Skeletal muscle tissue (tissue), 4 donors: ENCODE data around the gene HUNK. TPM values are rescaled to one million over a fixed set of nuclear protein-coding genes. Genes with fewer than 3 reads are reported as not detected.

Experiments
- H3K27ac ChIP-seq: one replicate; pipeline ENCODE4 v1.7.0; 2013; ENCODE audit warnings: mild to moderate bottlenecking, low read depth, low read length, inconsistent platforms
- H3K27me3 ChIP-seq, 3 donors: one replicate each; pipeline ENCODE4 v1.7.0; 2013; ENCODE audit warnings: low read length in 3 of 3; ENCODE audit not compliant: control insufficient read depth in 3 of 3, insufficient read depth in 3 of 3
- H3K36me3 ChIP-seq, 3 donors: one replicate each; pipeline ENCODE4 v1.7.0; 2013; ENCODE audit warnings: low read length in 3 of 3; ENCODE audit not compliant: control insufficient read depth in 3 of 3, insufficient read depth in 3 of 3
- H3K4me1 ChIP-seq, 3 donors: one replicate each; pipeline ENCODE4 v1.7.0; 2013; ENCODE audit warnings: low read length in 3 of 3, mild to moderate bottlenecking in 3 of 3; ENCODE audit not compliant: control insufficient read depth in 3 of 3, insufficient read depth in 3 of 3
- H3K4me3 ChIP-seq, 3 donors: one replicate each; pipeline ENCODE4 v1.7.0; 2013; ENCODE audit warnings: low read length in 3 of 3
- H3K9ac ChIP-seq, 3 donors: one replicate each; pipeline ENCODE4 v1.7.0; 2013; ENCODE audit warnings: low read length in 3 of 3, mild to moderate bottlenecking in 3 of 3, moderate library complexity in 2 of 3, low read depth in 1 of 3
- H3K9me3 ChIP-seq, 3 donors: one replicate each; pipeline ENCODE4 v1.7.0; 2013; ENCODE audit warnings: low read length in 3 of 3; ENCODE audit not compliant: control insufficient read depth in 3 of 3
- total RNA-seq: library from RNA; depleted of rRNA; stranded (reverse); fragments of >200 nt; gene quantifications from one replicate; pipeline ENCODE4 v1.2.3, GENCODE V29; 2014
- donor health status: Osteomylitis.

Gene HUNK
- total RNA-seq, 1 donor from 2014 or later = 3.1 TPM

- H3K4me1 ChIP-seq = no peaks in the 10 kb centered on the region
- H3K36me3 ChIP-seq = no peaks in the 10 kb centered on the region
- H3K27me3 ChIP-seq = no peaks in the 10 kb centered on the region
- no peak overlapping the region for H3K9ac ChIP-seq
- H3K27ac ChIP-seq = peak overlapping the region; percentile 7
- H3K9me3 ChIP-seq = no peaks in the 10 kb centered on the region
- no peak overlapping the region for H3K4me3 ChIP-seq
Measured at GRCh38 chr21:31927689-31928353, 55.0 kb downstream of the HUNK start.

- H3K27me3 ChIP-seq = no peaks in the 10 kb centered on the region
- no peak overlapping the region for H3K9ac ChIP-seq
- no peaks in the 10 kb centered on the region for H3K4me1 ChIP-seq
- H3K4me3 ChIP-seq = no peak overlapping the region
- no peaks in the 10 kb centered on the region for H3K9me3 ChIP-seq
- no peaks in the 10 kb centered on the region for H3K36me3 ChIP-seq
- H3K27ac ChIP-seq = no peak overlapping the region
Measured at GRCh38 chr21:31928656-31929055, 55.8 kb downstream of the HUNK start.

GRCh38 chr21:31929548-31929947, 56.7 kb downstream of the HUNK start:
- H3K4me3 ChIP-seq = no peak overlapping the region
- H3K36me3 ChIP-seq = no peaks in the 10 kb centered on the region
- H3K27ac ChIP-seq = no peak overlapping the region
- no peak overlapping the region for H3K9ac ChIP-seq
- no peaks in the 10 kb centered on the region for H3K27me3 ChIP-seq
- no peaks in the 10 kb centered on the region for H3K9me3 ChIP-seq
- no peaks in the 10 kb centered on the region for H3K4me1 ChIP-seq

GRCh38 chr21:31930001-31930400, 57.2 kb downstream of the HUNK start:
- no peak overlapping the region for H3K4me3 ChIP-seq
- H3K27ac ChIP-seq = no peak overlapping the region
- no peaks in the 10 kb centered on the region for H3K4me1 ChIP-seq
- H3K27me3 ChIP-seq = no peaks in the 10 kb centered on the region
- H3K9me3 ChIP-seq = no peaks in the 10 kb centered on the region
- no peaks in the 10 kb centered on the region for H3K36me3 ChIP-seq
- no peak overlapping the region for H3K9ac ChIP-seq

GRCh38 chr21:31931644-31932469, 59.0 kb downstream of the HUNK start:
- Histone ChIP-seq H3K9ac (no peak overlapping the region), H3K4me1 (no peaks in the 10 kb centered on the region), H3K27ac (no peak overlapping the region), H3K36me3 (no peaks in the 10 kb centered on the region), H3K9me3 (no peaks in the 10 kb centered on the region), H3K27me3 (no peaks in the 10 kb centered on the region), H3K4me3 (no peak overlapping the region)

DNA sequence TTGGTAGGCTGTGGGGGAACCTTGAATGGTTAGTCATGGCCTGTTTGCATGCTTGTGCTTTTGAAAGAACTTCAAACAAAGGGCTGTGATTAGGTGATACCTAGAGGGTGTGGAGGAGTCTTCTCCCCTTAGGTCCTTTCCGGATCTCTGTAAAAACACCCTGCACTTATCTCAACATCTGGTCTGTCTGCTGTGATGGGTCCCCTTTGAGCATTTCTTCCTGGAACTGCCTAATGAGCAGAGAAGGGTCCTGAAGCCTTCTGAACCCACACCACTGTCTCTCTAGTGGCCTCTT, 59.6 kb downstream of the HUNK start:
- H3K9me3 ChIP-seq = no peaks in the 10 kb centered on the region
- no peaks in the 10 kb centered on the region for H3K36me3 ChIP-seq

DNA sequence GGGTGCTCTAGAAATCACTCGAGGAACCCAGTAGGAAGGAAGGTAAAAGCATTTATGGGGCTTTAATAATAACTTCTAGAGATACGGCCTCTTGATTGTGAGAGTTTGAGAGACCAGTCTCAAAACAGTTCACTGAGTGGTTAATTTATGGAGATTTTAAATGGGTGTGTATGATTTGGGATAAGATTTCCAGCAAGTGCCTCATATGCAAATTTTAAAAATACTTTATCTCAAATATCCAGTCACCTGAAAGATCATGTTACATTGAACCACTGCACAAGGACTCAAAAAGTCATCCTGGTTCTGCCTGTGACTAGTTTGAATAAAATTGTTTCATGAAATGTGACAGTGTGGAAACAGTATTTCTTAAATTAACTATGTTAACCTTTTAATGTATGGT, 64.5 kb downstream of the HUNK start:
- no peaks in the 10 kb centered on the region for H3K9me3 ChIP-seq
- H3K9ac ChIP-seq = no peak overlapping the region
- H3K27me3 ChIP-seq = no peaks in the 10 kb centered on the region
- no peak overlapping the region for H3K27ac ChIP-seq
- H3K4me1 ChIP-seq = no peaks in the 10 kb centered on the region
- no peaks in the 10 kb centered on the region for H3K36me3 ChIP-seq
- H3K4me3 ChIP-seq = no peak overlapping the region

More for the DNA sequence above, 59.6 kb downstream of the HUNK start:
- H3K27ac ChIP-seq = no peak overlapping the region
- H3K27me3 ChIP-seq = no peaks in the 10 kb centered on the region
- no peaks in the 10 kb centered on the region for H3K4me1 ChIP-seq
- H3K9ac ChIP-seq = no peak overlapping the region
- no peak overlapping the region for H3K4me3 ChIP-seq

DNA sequence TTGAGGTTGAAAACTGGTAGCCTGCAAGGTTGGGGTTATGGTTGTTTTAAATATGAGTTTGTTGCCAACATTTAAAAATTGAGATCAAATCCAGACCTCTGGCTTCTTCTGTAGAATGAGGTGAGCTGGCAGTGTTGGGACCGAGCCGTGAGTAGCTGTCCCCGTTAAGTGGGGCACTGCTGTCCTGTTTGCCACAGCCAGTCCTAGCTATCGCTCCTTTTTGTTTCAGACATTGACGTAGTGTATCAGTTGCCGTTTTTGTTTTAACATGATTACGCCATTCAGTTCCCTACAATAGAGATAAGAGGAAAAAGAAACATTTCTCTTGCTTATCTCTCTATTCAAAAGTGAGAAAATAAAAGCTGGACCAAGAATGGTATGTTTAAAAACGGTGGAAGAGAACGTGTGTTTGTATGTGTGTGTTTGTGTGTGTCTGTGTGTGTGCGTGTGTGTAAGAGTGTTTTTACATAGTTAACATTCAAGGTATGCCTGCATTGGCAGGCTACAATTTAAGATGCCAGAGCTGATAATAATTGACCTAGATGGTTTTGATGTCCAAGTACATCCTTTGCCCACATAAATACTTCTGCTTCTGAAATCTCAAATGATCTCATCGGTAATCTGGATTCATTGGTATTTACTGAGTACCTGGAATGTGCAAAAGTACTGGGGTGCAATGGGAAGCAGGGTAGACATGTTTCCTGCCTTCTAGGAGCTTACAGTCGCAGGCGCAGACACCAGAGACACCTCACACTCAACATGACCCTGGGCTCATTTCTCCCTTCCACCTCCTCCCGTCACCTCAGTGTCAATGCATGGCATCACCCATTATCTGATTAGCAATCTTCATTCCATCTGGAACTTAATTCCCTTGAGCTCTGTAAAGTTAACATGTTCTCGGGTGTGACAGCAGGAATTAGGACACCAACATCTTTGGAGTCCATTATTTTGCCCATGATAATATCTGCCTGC, 65.8 kb downstream of the HUNK start:
- H3K27ac ChIP-seq = no peak overlapping the region
- H3K9me3 ChIP-seq = no peaks in the 10 kb centered on the region
- H3K9ac ChIP-seq = no peak overlapping the region
- no peaks in the 10 kb centered on the region for H3K27me3 ChIP-seq
- H3K4me1 ChIP-seq = no peaks in the 10 kb centered on the region
- H3K36me3 ChIP-seq = no peaks in the 10 kb centered on the region
- no peak overlapping the region for H3K4me3 ChIP-seq

GRCh38 chr21:31941694-31942093, 68.9 kb downstream of the HUNK start:
- Histone ChIP-seq H3K36me3 (no peaks in the 10 kb centered on the region), H3K9ac (no peak overlapping the region), H3K9me3 (no peaks in the 10 kb centered on the region), H3K27me3 (no peaks in the 10 kb centered on the region), H3K27ac (no peak overlapping the region), H3K4me3 (no peak overlapping the region), H3K4me1 (no peaks in the 10 kb centered on the region)

DNA sequence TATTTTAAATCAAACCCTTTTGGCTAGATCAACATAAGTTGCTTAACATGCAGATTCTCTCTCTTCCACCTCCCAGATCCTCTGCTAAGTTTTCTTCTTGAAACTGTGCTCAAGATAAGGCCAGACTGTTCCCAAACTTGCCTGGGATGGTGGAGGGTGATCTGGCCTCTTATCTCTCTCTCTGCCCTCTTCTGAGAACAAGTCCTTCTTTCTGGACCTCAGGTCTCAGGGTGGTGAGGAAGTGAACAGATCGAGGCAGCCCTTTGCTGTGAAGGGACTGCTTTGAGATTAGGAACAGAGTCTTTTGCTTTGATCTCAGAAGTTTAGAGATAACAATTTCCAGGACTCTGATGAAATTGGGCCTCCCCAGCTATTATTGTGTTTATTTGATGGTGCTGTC, 70.7 kb downstream of the HUNK start:
- no peaks in the 10 kb centered on the region for H3K4me1 ChIP-seq

More for the DNA sequence above, 70.7 kb downstream of the HUNK start:
- Histone ChIP-seq H3K9ac (no peak overlapping the region), H3K36me3 (no peaks in the 10 kb centered on the region), H3K9me3 (no peaks in the 10 kb centered on the region), H3K27me3 (no peaks in the 10 kb centered on the region), H3K4me3 (no peak overlapping the region), H3K27ac (no peak overlapping the region)
